HT-29 (cell line): ENCODE measurements around the gene SPAAR. TPM values are rescaled to one million over a fixed set of nuclear protein-coding genes. Genes with fewer than 3 reads are reported as not detected.
A peak's percentile ranks its signal among the peaks of the same experiment; 100 is the strongest.

Source experiments
- DNase-seq: peaks from one replicate; pipeline ENCODE4 v3.0.0-alpha.2; 2015; ENCODE audit warnings: low spot score
- total RNA-seq: library from RNA; depleted of rRNA; stranded (reverse); fragments of >200 nt; shearing (Covaris generic); gene quantifications from 2 replicates; pipeline ENCODE4 v1.2.3, GENCODE V29; 2014; rRNA removed

SPAAR gene
- total RNA-seq, 1 experiment from 2014 or later = 0.23 TPM

DNA sequence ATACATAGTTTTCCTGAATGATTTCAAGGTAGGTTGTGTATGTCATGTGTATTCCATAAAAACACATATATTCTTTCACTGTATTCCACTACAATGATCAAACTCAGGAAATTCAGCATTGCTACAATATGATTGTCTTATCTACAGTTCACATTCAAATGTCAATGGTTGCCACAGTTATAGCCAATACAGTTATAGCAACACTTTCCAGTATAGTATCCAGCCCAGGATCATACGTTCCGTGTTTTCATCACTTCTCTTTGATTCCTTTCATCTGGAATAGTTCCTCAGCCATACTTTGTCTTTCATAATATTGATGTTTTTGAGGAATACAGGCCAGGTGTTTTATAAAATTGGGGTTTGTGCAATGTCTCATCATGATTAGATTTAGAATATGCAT lies 39.2 kb downstream of the SPAAR start:
- DNase-seq = peak; percentile 6

DNA sequence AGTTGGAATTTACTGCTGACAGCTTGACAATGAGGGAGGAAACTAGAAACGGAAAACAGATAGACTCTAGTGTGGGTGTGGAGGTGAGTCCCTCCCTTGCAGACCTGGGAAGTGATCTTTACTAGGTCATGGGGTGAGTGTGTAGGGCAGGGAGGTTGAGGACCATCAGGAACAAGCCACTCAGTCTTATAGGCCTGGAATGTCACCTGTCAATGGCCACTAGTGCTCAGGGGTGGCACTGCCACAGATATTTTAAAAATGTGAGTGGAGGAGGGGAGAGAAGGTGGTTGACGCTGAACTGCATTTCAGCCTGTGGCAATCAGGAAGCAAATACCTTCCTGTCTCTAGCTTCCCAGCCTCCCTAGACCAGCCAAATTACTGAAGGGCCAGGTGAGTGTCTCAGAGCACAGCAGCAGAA lies 39.6 kb downstream of the SPAAR start:
- peak; percentile 66 for DNase-seq

GRCh38 chr9:35951736-35952135 lies 42.4 kb downstream of the SPAAR start:
- DNase-seq = no peak

DNA sequence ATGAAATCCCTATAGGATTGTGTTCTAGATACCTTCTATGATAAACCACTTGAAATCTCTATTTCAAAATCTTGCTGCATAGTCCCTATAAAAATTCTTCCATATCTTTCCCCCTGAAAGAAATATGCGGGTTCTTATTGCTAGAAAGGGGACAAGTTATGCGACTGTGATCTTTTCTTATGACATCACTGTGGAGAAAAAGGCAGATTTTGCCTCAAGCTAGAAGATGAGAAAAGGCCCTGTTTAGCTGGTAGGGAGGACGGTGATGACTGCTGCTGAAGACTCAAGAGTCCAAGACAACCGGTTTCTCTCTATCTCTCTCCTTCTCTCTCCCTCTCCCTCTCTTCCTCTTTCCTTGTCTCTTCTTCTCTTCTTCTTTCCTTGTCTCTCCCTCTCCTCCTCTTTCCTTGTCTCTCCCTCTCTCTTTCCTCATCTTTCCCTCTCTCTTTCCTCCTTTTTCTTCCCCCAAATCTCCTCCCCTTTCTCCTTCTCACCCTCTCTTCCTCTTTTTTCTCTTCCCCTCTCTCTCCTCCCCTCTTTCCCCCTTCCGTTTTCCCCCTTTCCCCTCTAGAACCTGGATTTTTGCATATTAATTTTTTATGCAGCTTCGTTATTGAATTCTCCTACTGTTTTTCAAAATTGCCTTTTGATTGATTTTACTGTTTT lies 43.4 kb downstream of the SPAAR start:
- no peak for DNase-seq

GRCh38 chr9:35954942-35955546 lies 45.8 kb downstream of the SPAAR start:
- peak; percentile 73 for DNase-seq

- DNase-seq = no peak
Observed at GRCh38 chr9:35956651-35957050, 47.4 kb downstream of the SPAAR start.

DNA sequence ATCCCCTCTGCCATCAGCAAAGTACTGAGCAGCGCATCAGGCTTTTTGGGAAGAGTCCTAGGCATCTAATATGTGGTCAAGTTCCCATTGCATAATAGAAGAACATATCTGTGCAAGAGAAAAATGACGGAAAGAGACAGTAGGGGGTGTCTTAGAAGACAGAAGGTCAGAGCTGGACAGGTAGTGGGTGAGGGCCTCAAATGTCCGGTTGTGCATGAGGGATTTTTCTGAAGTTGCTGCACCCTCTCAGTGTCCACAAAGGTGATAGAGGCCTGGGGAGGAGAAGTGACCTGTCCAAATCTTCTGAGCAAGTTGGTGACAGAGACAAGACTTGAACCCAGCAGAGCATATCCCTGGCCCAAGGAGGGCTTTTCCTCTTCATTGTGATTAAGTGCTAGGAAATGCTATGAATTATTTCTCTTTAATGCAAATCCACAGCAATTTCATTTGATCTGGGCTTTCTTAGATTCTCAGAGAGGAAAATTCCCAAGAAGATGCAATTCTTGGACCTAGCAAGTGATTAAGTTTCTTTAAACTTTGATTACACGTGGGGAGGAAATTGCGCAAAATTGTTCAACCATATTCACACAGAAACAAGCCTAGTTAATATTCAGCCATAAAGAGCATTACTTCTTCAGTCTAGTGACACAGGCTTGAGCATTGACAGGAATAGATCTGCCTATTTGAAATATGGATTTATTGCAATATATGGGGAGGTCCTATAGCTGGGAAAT lies 49.0 kb downstream of the SPAAR start, which contains the start of gene OR2S2:
TSS of gene OR2S2 (minus strand) at position 51 of the 734 bp plus-strand sequence. CDS start 56 bp downstream, outside the sequence.
- no peak for DNase-seq

DNA sequence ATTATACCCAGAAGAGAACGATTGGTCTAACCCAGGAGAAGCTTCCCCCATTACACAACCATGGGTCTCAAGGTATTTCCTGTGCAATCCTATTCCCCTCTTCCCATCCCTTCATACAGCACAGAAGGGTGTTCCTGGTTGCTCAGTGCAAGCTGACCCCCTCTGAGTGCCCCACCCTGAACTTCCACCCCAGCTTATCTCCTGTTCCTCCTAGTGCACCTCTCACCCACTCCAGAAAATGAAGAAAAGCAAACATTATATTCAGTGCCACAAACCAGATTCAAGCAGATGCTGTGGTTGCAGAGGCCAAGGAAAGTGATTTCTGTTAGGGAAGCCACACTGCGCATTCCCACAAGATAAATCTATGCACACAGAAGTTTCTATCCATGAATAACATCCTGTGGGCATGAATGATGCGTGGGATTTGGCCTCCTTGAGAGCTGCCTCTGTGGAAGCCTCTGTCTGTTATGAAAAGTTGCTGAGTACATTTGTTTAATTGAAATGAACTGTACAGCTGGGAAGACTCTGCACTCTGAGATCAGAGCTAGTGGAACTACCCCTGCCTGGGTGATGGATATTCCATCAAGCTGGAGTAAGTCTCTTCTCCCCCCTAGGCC lies 50.9 kb downstream of the SPAAR start:
- no peak for DNase-seq

Other genes with a start within 250 kb of the SPAAR start
- 16.2 and 23.4 TPM in 2 replicates for gene ARHGEF39, start 244.3 kb upstream of the SPAAR start, total RNA-seq
- gene CA9, start 235.6 kb upstream of the SPAAR start, total RNA-seq = 82.8 and 95.4 TPM in 2 replicates
- 61.0 and 69.8 TPM in 2 replicates for gene TPM2, start 219.6 kb upstream of the SPAAR start, total RNA-seq
- gene TLN1, start 177.3 kb upstream of the SPAAR start, total RNA-seq = 99.5 and 100.0 TPM in 2 replicates
- 42.4 and 44.5 TPM in 2 replicates for gene CREB3, start 176.8 kb upstream of the SPAAR start, total RNA-seq
- gene GBA2, start 160.3 kb upstream of the SPAAR start, total RNA-seq = 74.6 and 84.9 TPM in 2 replicates
- 18.9 and 20.6 TPM in 2 replicates for gene RGP1, start 160.2 kb upstream of the SPAAR start, total RNA-seq
- gene MSMP, start 155.2 kb upstream of the SPAAR start, total RNA-seq = 0.28 TPM in 1 of 2 replicates, not detected in the other
- gene NPR2, start 117.9 kb upstream of the SPAAR start, total RNA-seq = 6.3 and 8.3 TPM in 2 replicates
- gene SPAG8, start 97.2 kb upstream of the SPAAR start, total RNA-seq = 0.78 and 1.9 TPM in 2 replicates
- 91.2 and 98.7 TPM in 2 replicates for gene HINT2, start 94.4 kb upstream of the SPAAR start, total RNA-seq
- gene FAM221B, start 80.8 kb upstream of the SPAAR start, total RNA-seq = 0.10 and 0.16 TPM in 2 replicates
- 3.1 and 4.5 TPM in 2 replicates for gene TMEM8B, start 80.3 kb upstream of the SPAAR start, total RNA-seq
- gene OR13J1, start 39.1 kb upstream of the SPAAR start, total RNA-seq = not detected in 2 replicates
- gene HRCT1, start 3.3 kb upstream of the SPAAR start, total RNA-seq = 4.1 and 7.7 TPM in 2 replicates
- gene OR2S2, start 48.7 kb downstream of the SPAAR start, total RNA-seq = not detected in 2 replicates
- not detected in 2 replicates for gene RECK, start 127.4 kb downstream of the SPAAR start, total RNA-seq
- 0.10 and 0.28 TPM in 2 replicates for gene GLIPR2, start 227.2 kb downstream of the SPAAR start, total RNA-seq